ENCODE data around the gene OR51E1. TPM values are rescaled to one million over a fixed set of nuclear protein-coding genes. Genes with fewer than 3 reads are reported as not detected.

OR51E1 gene
- polyA plus RNA-seq, 3 donors: not detected

DNA sequence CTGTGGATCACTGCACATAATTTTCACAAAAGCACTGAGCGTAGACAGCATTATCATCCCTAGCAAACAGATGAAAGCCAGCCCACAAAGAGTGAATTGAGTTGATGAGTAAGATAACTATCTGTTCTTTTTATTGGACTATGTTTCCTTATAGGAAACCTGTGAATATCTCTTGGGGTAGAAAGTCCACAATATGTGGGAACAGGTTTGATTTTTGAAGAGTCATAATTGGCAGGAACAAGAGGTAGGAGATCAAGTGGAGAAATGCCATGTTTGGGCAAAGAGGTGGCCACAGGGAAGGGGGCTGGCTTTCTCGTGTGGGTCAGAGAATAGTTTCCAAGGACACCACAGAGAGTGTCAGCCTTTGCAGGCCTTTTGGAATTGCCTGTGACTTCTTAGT lies 30.0 kb downstream of the OR51E1 start:
- no peak overlapping the region for H3K4me2 ChIP-seq (replicated peaks; ENCODE audit: extremely low read depth, low read length, poor library complexity, severe bottlenecking)
- H3K27me3 ChIP-seq (ENCODE audit: control insufficient read depth in 2 of 2, insufficient read depth in 2 of 2, low read length in 2 of 2): no peaks in the 10 kb centered on the region
- 100% methylated on average over 1 of the region's 2 CpGs for WGBS (ENCODE audit: insufficient coverage)
- TF ChIP-seq, protein P1, sequence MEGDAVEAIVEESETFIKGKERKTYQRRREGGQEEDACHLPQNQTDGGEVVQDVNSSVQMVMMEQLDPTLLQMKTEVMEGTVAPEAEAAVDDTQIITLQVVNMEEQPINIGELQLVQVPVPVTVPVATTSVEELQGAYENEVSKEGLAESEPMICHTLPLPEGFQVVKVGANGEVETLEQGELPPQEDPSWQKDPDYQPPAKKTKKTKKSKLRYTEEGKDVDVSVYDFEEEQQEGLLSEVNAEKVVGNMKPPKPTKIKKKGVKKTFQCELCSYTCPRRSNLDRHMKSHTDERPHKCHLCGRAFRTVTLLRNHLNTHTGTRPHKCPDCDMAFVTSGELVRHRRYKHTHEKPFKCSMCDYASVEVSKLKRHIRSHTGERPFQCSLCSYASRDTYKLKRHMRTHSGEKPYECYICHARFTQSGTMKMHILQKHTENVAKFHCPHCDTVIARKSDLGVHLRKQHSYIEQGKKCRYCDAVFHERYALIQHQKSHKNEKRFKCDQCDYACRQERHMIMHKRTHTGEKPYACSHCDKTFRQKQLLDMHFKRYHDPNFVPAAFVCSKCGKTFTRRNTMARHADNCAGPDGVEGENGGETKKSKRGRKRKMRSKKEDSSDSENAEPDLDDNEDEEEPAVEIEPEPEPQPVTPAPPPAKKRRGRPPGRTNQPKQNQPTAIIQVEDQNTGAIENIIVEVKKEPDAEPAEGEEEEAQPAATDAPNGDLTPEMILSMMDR (IDR thresholded peaks at IDR 0.05): no peak
- no peak overlapping the region for H2AFZ ChIP-seq (ENCODE audit: insufficient read depth, low read depth, low read length, poor library complexity, severe bottlenecking)
- Mint-ChIP-seq H3K36me3 (no peaks in the 10 kb centered on the region), H3K27me3 (ENCODE audit: low read depth in 3 of 3) (peaks cover 2 to 9% (median 6%) of the 10 kb centered on the region in 3 donors), H3K27ac (no peak overlapping the region), H3K4me1 (no peaks in the 10 kb centered on the region), H3K4me3 (no peak overlapping the region), H3K9me3 (peaks cover 0 to 4% (median 0%) of the 10 kb centered on the region in 7 donors)
- no peak overlapping the region for H3K27ac ChIP-seq (ENCODE audit: low read depth in 1 of 2, low read length in 2 of 2)
- no peaks in the 10 kb centered on the region for H3K36me3 ChIP-seq (replicated peaks in 1 of 2; ENCODE audit: control insufficient read depth in 1 of 2, insufficient read depth in 2 of 2, low read length in 2 of 2)
- no peaks in the 10 kb centered on the region for H3K9me3 ChIP-seq (replicated peaks in 1 of 2; ENCODE audit: control insufficient read depth in 1 of 2, insufficient read depth in 1 of 2, low read length in 2 of 2)
- H4K20me1 ChIP-seq (ENCODE audit: insufficient read depth, low read length): no peaks in the 10 kb centered on the region
- no peaks in the 10 kb centered on the region for H3K79me2 ChIP-seq (ENCODE audit: insufficient read depth, low read length)
- intact Hi-C loops (cut with micrococcal nuclease): no loop called here
- no peak for DNase-seq
- H3K4me3 ChIP-seq (replicated peaks in 1 of 3; ENCODE audit: low read depth in 2 of 3, low read length in 3 of 3): no peak overlapping the region
- no peak overlapping the region for H3K9ac ChIP-seq (ENCODE audit: insufficient read depth, low read length, poor library complexity, severe bottlenecking)
- no peaks in the 10 kb centered on the region for H3K4me1 ChIP-seq (ENCODE audit: control insufficient read depth in 1 of 2, insufficient read depth in 2 of 2, low read length in 2 of 2)

DNA sequence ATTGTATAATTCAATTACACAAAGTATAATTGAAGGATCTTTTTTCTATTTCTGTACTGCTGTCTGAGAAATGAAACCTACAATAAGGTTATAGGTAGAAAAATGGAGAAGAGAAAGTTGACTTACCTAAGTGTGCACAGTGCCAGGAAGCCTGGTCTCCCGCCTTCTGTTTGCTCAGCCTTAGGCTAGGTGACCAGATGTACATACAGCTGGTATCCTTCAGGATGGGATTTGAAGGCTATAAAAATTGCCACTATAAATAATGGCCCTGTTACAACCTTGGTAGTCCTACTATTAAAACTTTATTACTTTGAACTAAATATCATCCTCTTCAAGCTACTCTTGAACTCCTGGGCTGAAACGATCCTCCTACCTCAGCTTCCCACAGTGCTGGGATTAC lies 34.2 kb downstream of the OR51E1 start:
- H3K9ac ChIP-seq (ENCODE audit: insufficient read depth, low read length, poor library complexity, severe bottlenecking): no peak overlapping the region
- no peak overlapping the region for H3K4me3 ChIP-seq (replicated peaks in 1 of 3; ENCODE audit: low read depth in 2 of 3, low read length in 3 of 3)
- no peaks in the 10 kb centered on the region for H3K4me1 ChIP-seq (ENCODE audit: control insufficient read depth in 1 of 2, insufficient read depth in 2 of 2, low read length in 2 of 2)
- H4K20me1 ChIP-seq (ENCODE audit: insufficient read depth, low read length): no peaks in the 10 kb centered on the region
- no peaks in the 10 kb centered on the region for H3K9me3 ChIP-seq (replicated peaks in 1 of 2; ENCODE audit: control insufficient read depth in 1 of 2, insufficient read depth in 1 of 2, low read length in 2 of 2)
- DNase-seq: no peak
- no peaks in the 10 kb centered on the region for H3K36me3 Mint-ChIP-seq
- TF ChIP-seq, protein P1 (IDR thresholded peaks at IDR 0.05): no peak
- no peak overlapping the region for H3K4me2 ChIP-seq (replicated peaks; ENCODE audit: extremely low read depth, low read length, poor library complexity, severe bottlenecking)
- H3K4me1 Mint-ChIP-seq: no peaks in the 10 kb centered on the region
- no peak overlapping the region for H3K27ac ChIP-seq (ENCODE audit: low read depth in 1 of 2, low read length in 2 of 2)
- H3K4me3 Mint-ChIP-seq: no peak overlapping the region
- intact Hi-C loops (cut with micrococcal nuclease): no loop called here
- H3K36me3 ChIP-seq (replicated peaks in 1 of 2; ENCODE audit: control insufficient read depth in 1 of 2, insufficient read depth in 2 of 2, low read length in 2 of 2): no peaks in the 10 kb centered on the region
- H3K9me3 Mint-ChIP-seq: peaks cover 0 to 5% (median 0%) of the 10 kb centered on the region in 7 donors
- H3K27me3 ChIP-seq (ENCODE audit: control insufficient read depth in 2 of 2, insufficient read depth in 2 of 2, low read length in 2 of 2): no peaks in the 10 kb centered on the region
- peaks cover 2 to 6% (median 2%) of the 10 kb centered on the region in 3 donors for H3K27me3 Mint-ChIP-seq (ENCODE audit: low read depth in 3 of 3)
- H3K27ac Mint-ChIP-seq: no peak overlapping the region
- H3K79me2 ChIP-seq (ENCODE audit: insufficient read depth, low read length): no peaks in the 10 kb centered on the region
- no peak overlapping the region for H2AFZ ChIP-seq (ENCODE audit: insufficient read depth, low read depth, low read length, poor library complexity, severe bottlenecking)
- WGBS (ENCODE audit: insufficient coverage): no CpG with 5 or more reads among the region's 2 CpGs

Data from CD14-positive monocyte (primary cell).